HG02840 (cell line): ENCODE measurements around the gene CD58.
A peak's percentile ranks its signal among the peaks of the same experiment; 100 is the strongest.
"Not testable (repeated sequence)": the region's sequence is repeated elsewhere in the genome, so short reads cannot be mapped to it uniquely, and the experiment has no call there.

Source experiments
- ATAC-seq: cut with Tn5 transposase; IDR thresholded peaks from one replicate; pipeline ENCODE4 v1.9.1; 2021; ENCODE audit warnings: mild to moderate bottlenecking, moderate library complexity, moderate number of reproducible peaks; ENCODE audit not compliant: unreplicated experiment, low FRiP score

The CD58 gene

DNA sequence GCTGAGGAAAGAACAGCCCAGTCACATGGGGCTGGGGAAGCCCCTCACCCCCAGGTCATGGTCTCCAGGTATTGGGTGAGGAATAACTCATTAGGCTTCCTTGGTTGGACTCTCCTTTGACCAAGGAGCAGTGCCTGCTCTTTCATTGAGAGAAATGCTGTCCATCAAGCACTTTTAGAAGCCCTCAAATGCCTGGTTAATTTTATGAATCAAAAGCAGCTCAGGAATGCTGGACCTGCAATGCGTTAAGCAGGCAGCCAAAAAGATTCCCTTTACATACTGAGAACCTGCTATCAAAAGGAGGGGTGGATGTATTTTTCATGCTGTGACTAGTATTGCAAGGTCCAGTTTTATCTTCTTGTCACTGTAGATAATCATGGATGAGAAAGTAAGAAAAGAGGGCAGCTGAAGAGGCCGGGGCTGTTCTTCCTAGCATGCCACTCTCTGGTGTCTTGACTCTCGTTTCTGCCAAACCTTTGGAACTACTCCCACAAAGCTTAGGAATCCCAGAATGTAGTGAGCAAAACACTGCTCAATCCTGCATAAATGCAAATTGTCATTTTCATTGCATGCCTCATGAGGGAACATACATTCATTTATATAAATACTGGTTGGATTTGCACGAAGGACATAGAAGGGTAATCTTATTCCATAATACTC lies 2.1 kb upstream of the CD58 start:
- ATAC-seq = no peak

- ATAC-seq = no peak
Observed at GRCh38 chr1:116572099-116572498, 1.3 kb upstream of the CD58 start.

GRCh38 chr1:116571215-116571919 lies 541 bp upstream of the CD58 start:
- ATAC-seq = no peak

DNA sequence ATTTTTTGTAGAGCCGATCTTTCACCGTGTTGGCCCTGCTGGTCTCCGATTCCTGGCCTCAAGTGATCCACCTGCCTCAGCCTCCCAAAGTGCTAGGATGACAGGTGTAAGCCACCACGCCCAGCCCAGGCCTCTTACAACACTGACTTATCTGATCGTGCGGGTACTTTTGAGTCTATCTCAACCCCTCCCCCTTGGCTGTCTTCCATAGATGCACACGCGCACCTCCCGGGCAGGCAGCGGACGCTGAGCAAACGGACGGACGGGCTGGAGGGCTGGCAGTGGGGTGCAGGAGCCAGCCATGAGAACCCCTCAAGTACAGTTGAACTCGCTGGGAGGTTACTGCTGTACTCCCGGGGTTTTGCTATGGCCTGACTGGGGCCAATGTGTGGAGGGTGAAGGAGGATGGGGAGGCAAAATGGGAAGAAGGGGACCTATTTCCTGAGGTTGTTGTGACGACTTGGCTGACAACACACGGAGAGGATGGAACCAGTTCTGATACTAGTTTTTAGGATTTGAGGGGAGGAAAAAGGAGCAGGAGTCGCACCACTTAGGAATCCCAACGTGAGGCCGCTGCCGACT lies 959 bp downstream of the CD58 start:
- no peak for ATAC-seq

GRCh38 chr1:116569381-116569670 lies 1.5 kb downstream of the CD58 start:
- ATAC-seq = no peak

- ATAC-seq = no peak
Observed at GRCh38 chr1:116568662-116569380, 2.0 kb downstream of the CD58 start.

DNA sequence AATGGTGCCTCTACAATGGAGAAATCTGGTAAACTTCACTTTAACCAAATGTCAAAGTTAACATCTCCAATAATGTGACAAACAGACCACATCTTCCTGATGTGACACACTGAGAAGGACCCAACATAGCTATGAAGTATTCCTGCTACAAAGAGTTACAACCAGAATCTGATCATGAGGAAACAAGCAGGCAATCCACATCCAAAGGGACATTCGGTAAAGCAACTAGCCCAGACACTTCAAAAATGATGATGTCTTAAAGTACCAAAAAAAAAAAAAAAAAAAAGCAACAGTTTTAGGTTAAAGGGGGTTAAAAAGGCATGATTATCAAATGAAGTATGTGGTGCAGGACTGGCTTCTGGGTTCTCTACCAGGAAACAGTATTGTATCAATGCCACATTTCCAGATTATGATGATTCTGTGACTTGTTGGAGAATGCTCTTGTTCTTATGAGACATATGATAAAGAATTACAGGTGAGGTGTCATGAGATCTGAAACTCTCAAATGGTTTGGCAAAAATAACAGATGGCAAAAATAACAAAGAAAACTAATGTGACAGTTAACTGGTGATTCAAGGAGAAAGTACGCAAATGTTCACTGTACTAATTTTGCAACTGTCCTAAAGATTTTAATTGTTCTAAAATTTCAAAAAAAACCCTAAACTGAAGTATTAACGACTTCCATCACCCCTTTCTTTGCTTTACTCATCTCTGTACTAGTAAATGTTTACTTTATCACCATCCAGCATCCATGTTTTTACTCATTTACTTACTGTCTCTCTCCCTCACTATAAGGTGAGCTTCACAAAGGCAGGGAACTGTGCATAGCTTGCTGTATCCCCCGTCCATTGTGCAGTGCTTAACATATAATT lies 2.8 kb downstream of the CD58 start:
- ATAC-seq = no peak

GRCh38 chr1:116565222-116565621 lies 5.6 kb downstream of the CD58 start:
- no peak for ATAC-seq

GRCh38 chr1:116564426-116564825 lies 6.4 kb downstream of the CD58 start:
- ATAC-seq = no peak

DNA sequence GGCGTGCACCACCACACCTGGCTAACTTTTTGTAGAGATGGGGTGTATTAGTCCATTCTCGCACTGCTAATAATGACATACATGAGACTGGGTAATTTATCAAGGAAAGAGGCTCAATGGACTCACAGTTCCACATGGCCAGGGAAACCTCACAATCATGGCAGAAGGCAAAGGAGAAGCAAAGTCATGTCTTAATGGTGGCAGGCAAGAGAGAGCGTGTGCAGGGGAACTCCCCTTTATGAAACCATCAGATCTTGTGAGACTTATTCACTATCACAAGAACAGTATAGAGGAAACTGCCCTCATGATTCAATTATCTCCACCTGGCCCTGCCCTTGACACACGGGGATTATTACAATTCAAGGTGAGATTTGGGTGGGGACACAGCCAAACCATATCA lies 8.4 kb downstream of the CD58 start:
- not testable (repeated sequence) for ATAC-seq

GRCh38 chr1:116561563-116561962 lies 9.3 kb downstream of the CD58 start:
- ATAC-seq = no peak

DNA sequence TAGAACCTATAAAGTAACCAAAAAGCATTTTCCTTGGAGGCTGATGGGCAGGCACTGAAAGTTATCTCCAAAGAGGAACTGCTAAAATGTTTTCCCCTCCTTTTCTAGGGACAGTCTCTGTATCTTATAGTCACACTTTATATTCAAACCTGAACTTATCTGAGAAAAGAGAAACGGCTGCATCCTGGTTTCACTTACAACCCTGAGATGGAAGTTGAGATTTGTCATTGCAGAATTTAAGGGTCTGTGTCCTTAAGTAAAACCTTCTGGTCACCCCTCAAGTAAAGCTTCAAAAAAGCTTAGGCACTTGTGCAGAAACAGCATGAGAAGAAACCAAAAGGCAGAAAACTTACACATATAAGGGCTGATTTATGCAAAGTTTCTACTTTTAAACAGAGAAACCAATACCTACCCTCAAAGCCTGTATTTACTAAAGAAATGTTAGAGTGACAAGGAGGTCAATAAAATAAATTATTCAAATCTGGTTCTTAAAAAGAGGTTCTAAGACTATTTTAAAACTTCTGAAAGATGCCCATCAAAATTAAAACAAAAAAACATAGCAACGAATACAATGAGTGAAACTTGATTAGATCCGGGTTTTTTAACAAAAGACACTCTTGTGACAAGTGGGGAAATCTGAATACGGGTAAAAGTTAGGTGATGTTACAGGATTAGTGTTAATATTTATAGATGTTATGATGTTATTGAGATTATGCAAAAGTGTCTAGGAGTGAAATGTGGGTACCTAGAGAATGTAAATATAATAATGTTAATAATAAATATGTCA lies 9.9 kb downstream of the CD58 start:
- ATAC-seq = no peak

GRCh38 chr1:116559304-116559761 lies 11.5 kb downstream of the CD58 start:
- ATAC-seq = peak; percentile 31

GRCh38 chr1:116558571-116558970 lies 12.3 kb downstream of the CD58 start:
- no peak for ATAC-seq

DNA sequence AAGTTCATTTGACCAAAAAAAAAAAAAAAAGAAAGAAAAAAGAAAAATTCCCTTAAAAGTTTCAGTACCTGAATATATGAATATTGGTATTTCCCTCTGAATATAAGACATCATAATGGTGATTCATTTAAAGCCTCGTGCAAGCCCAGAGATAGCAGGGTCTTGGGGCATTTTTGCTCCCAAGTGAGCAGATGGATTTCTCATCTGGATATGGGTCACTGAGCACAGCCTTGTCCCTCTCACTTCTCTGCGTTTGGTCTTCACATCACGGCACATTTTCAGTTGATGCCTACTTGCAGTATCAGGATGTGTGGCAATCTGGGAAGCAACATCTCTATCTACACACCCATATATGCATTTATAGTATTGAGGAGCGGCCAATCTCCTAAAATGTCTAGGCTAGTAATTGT lies 12.7 kb downstream of the CD58 start:
- ATAC-seq = no peak

GRCh38 chr1:116557323-116557878 lies 13.4 kb downstream of the CD58 start:
- no peak for ATAC-seq

- ATAC-seq = peak; percentile 49
Observed at GRCh38 chr1:116556289-116557006, 14.4 kb downstream of the CD58 start.

GRCh38 chr1:116554924-116555323 lies 15.9 kb downstream of the CD58 start:
- ATAC-seq = no peak
